H1 (cell line): ENCODE data around the gene SLC30A10. TPM values are rescaled to one million over a fixed set of nuclear protein-coding genes. Genes with fewer than 3 reads are reported as not detected.
"Not testable (repeated sequence)": the region's sequence is repeated elsewhere in the genome, so short reads cannot be mapped to it uniquely, and the experiment has no call there.

Experiments
- CTCF ChIA-PET: fragments of 300-600 bp; sonication (Branson Sonifier 250); formaldehyde crosslinking; loops from one replicate; lab custom pipeline; 2021; ENCODE audit not compliant: partially characterized antibody; lab: Charles Lee
- POLR2A ChIA-PET: fragments of 300-600 bp; sonication (Branson Sonifier 250); formaldehyde crosslinking; loops from one replicate; lab custom pipeline; 2021; ENCODE audit warnings: inconsistent platforms; ENCODE audit not compliant: partially characterized antibody; lab: Charles Lee
- DNase-seq, 2 experiments: peaks; one replicate each; pipeline versions ENCODE4 v3.0.0 to v3.0.0-alpha.2; 2010 to 2022; ENCODE audit warnings: low spot score in 2 of 2, low read depth in 1 of 2, mixed read lengths in 1 of 2
- FAIRE-seq: peaks from 2 replicates; lab custom pipeline; 2011; peaks lifted over from hg19 to GRCh38; lab: Jason Lieb, UNC
- H2AFZ ChIP-seq: 2 replicates; pipeline ENCODE4 v1.8.1; 2012; ENCODE audit warnings: low read length, inconsistent platforms
- H2AK5ac ChIP-seq: 2 replicates; pipeline ENCODE4 v1.6.1; 2013; ENCODE audit warnings: low read depth, low read length
- H2BK120ac ChIP-seq: replicated peaks from 2 replicates; pipeline ENCODE3; 2013; ENCODE audit warnings: low read depth, low read length, inconsistent platforms
- H2BK12ac ChIP-seq: 2 replicates; pipeline ENCODE4 v1.6.1; 2013; ENCODE audit warnings: low read depth, low read length
- H2BK15ac ChIP-seq: 2 replicates; pipeline ENCODE4 v1.6.1; 2013; ENCODE audit warnings: low read length
- H2BK20ac ChIP-seq: 2 replicates; pipeline ENCODE4 v1.6.1; 2013; ENCODE audit warnings: low read length
- H2BK5ac ChIP-seq: 2 replicates; pipeline ENCODE4 v1.6.1; 2013; ENCODE audit warnings: low read depth, low read length
- H3K14ac ChIP-seq: 2 replicates; pipeline ENCODE4 v1.6.1; 2013; ENCODE audit warnings: inconsistent platforms; ENCODE audit not compliant: insufficient read length
- H3K18ac ChIP-seq: 2 replicates; pipeline ENCODE4 v1.6.1; 2013; ENCODE audit warnings: low read length; ENCODE audit errors: extremely low read depth
- H3K23ac ChIP-seq: 2 replicates; pipeline ENCODE4 v1.6.1; 2013; ENCODE audit warnings: inconsistent platforms; ENCODE audit not compliant: insufficient read length
- H3K23me2 ChIP-seq: 2 replicates; pipeline ENCODE4 v1.6.1; 2013; ENCODE audit warnings: low read depth, low read length
- H3K27ac ChIP-seq: 2 replicates; pipeline ENCODE4 v1.6.1; 2011; ENCODE audit warnings: low read depth, low read length, inconsistent platforms
- H3K27me3 ChIP-seq, 4 experiments: replicated peaks in 1 of 4; 1 replicate in 1 of 4; 2 replicates in 3 of 4; pipeline versions ENCODE4 v1.6.1 to v1.8.1; 2011 to 2013; ENCODE audit warnings: low read length in 3 of 4, mild to moderate bottlenecking in 3 of 4, inconsistent platforms in 2 of 4, mixed read lengths in 2 of 4, moderate library complexity in 1 of 4; ENCODE audit not compliant: control insufficient read depth in 3 of 4, insufficient read depth in 3 of 4; ENCODE audit errors: extremely low read depth in 1 of 4
- H3K36me3 ChIP-seq, 4 experiments: 2 replicates each; pipeline versions ENCODE4 v1.6.1 to v1.8.1; 2011 to 2013; ENCODE audit warnings: mild to moderate bottlenecking in 4 of 4, low read length in 3 of 4, moderate library complexity in 2 of 4, control low read depth in 1 of 4, inconsistent platforms in 1 of 4; ENCODE audit not compliant: insufficient read depth in 4 of 4, control insufficient read depth in 2 of 4
- H3K4ac ChIP-seq: replicated peaks from 2 replicates; pipeline ENCODE3; 2013; ENCODE audit warnings: low read length, low read depth, mixed read lengths, inconsistent platforms; ENCODE audit not compliant: insufficient read length
- H3K4me1 ChIP-seq, 4 experiments: replicated peaks in 1 of 4; 1 replicate in 1 of 4; 2 replicates in 3 of 4; pipeline versions ENCODE4 v1.6.1 to v1.8.1; 2011 to 2013; ENCODE audit warnings: low read length in 3 of 4, inconsistent platforms in 2 of 4, mixed read lengths in 1 of 4; ENCODE audit not compliant: insufficient read depth in 4 of 4, control insufficient read depth in 3 of 4
- H3K4me2 ChIP-seq, 2 experiments: 2 replicates each; pipeline versions ENCODE4 v1.6.1 to v1.8.1; 2011 to 2013; ENCODE audit warnings: low read depth in 2 of 2, low read length in 2 of 2, control low read depth in 1 of 2, inconsistent platforms in 1 of 2, mild to moderate bottlenecking in 1 of 2; ENCODE audit not compliant: insufficient read depth in 1 of 2
- H3K4me3 ChIP-seq, 4 experiments: fragments of 200-600, 300-600 bp in 1 of 4; sonication (generic), shearing (Covaris generic), sonication (Bioruptor Twin) in 1 of 4; 2 replicates each; pipeline versions ENCODE4 v1.5.1 to v1.8.1; 2011 to 2016; ENCODE audit warnings: low read length in 4 of 4, low read depth in 3 of 4, control low read depth in 2 of 4, inconsistent platforms in 2 of 4, mild to moderate bottlenecking in 2 of 4, mixed read lengths in 1 of 4, moderate library complexity in 1 of 4; ENCODE audit not compliant: insufficient read depth in 2 of 4; ENCODE audit errors: extremely low read depth in 1 of 4
- H3K56ac ChIP-seq: replicated peaks from 2 replicates; pipeline ENCODE3; 2013; ENCODE audit warnings: low read depth, mild to moderate bottlenecking, mixed read lengths, low read length, inconsistent platforms; ENCODE audit not compliant: insufficient read length
- H3K79me1 ChIP-seq: 2 replicates; pipeline ENCODE4 v1.6.1; 2013; ENCODE audit warnings: low read depth, low read length, control low read depth
- H3K79me2 ChIP-seq, 2 experiments: 2 replicates each; pipeline versions ENCODE4 v1.6.1 to v1.8.1; 2012 to 2013; ENCODE audit warnings: low read length in 2 of 2, mild to moderate bottlenecking in 2 of 2, inconsistent platforms in 1 of 2; ENCODE audit not compliant: insufficient read depth in 2 of 2, control insufficient read depth in 1 of 2
- H3K9ac ChIP-seq, 4 experiments: replicated peaks in 1 of 4; 1 replicate in 1 of 4; 2 replicates in 3 of 4; pipeline versions ENCODE4 v1.6.1 to v1.8.1; 2011 to 2013; ENCODE audit warnings: low read depth in 3 of 4, low read length in 3 of 4, control low read depth in 2 of 4, mild to moderate bottlenecking in 2 of 4, moderate library complexity in 2 of 4, inconsistent platforms in 1 of 4; ENCODE audit errors: extremely low read depth in 1 of 4
- H3K9me3 ChIP-seq, 2 experiments: 2 replicates each; pipeline versions ENCODE4 v1.6.1 to v1.8.1; 2012 to 2013; ENCODE audit warnings: mild to moderate bottlenecking in 2 of 2, moderate library complexity in 2 of 2, control low read depth in 1 of 2, inconsistent platforms in 1 of 2, low read depth in 1 of 2, low read length in 1 of 2, mixed read lengths in 1 of 2; ENCODE audit not compliant: insufficient read depth in 2 of 2
- H4K20me1 ChIP-seq, 2 experiments: replicated peaks in 1 of 2; 2 replicates each; pipeline versions ENCODE3 to v1.8.1; 2011 to 2013; ENCODE audit warnings: inconsistent platforms in 2 of 2, low read length in 2 of 2, mild to moderate bottlenecking in 1 of 2; ENCODE audit not compliant: insufficient read depth in 2 of 2, control insufficient read depth in 1 of 2
- H4K5ac ChIP-seq: 2 replicates; pipeline ENCODE4 v1.6.1; 2013; ENCODE audit warnings: low read length, low read depth, mixed read lengths, inconsistent platforms; ENCODE audit not compliant: insufficient read length
- H4K8ac ChIP-seq: 2 replicates; pipeline ENCODE4 v1.8.0; 2013; ENCODE audit warnings: mild to moderate bottlenecking, moderate library complexity, low read length, inconsistent platforms; ENCODE audit not compliant: insufficient read depth; ENCODE audit errors: extremely low read depth
- H4K91ac ChIP-seq: replicated peaks from 2 replicates; pipeline ENCODE3; 2013; ENCODE audit warnings: low read length, mixed read lengths, inconsistent platforms; ENCODE audit not compliant: insufficient read length
- WGBS, 2 experiments: shearing (Covaris generic) in 1 of 2; methylation state at CpG; one replicate each; pipeline versions ENCODE4 v1.1.6 to v1.1.7; 2013 to 2015; ENCODE audit warnings: low lambda C conversion rate in 2 of 2, mixed read lengths in 2 of 2, inconsistent platforms in 1 of 2, low coverage in 1 of 2, missing lambda C conversion rate in 1 of 2; ENCODE audit not compliant: insufficient replicate concordance in 2 of 2, insufficient coverage in 1 of 2, insufficient read length in 1 of 2; ENCODE audit errors: extremely low coverage in 1 of 2, missing lambda C conversion rate in 1 of 2; 5-methylcytosine and 5-hydroxymethylcytosine counted together
- polyA plus RNA-seq, 7 experiments: library from polyadenylated mRNA; depleted of rRNA in 3 of 7; stranded (reverse) in 5 of 7; unstranded in 2 of 7; fragments of >200 nt in 5 of 7; fragments of 200-250 nt in 2 of 7; gene quantifications; 1 replicate in 5 of 7; 2 replicates in 1 of 7; 4 replicates in 1 of 7; pipeline versions ENCODE4 v1.2.1 to v1.2.3, GENCODE V29; 2011 to 2013; ENCODE audit warnings: missing spikeins in 2 of 7, mixed read lengths in 2 of 7
- total RNA-seq: library from RNA; stranded (reverse); fragmentation: NEBNext Ultra II Directional; extraction: Animal tissue kit (Norgen Biotek cat#: 25700); gene quantifications from 2 replicates; pipeline ENCODE4 v1.2.1, GENCODE V29; 2021

The SLC30A10 gene
- total and polyA plus RNA-seq, 2 of the 8 experiments (the other 6 are each of a cell fraction or from before 2014, with no cell fraction given): 0.23 to 0.61 TPM

- H4K91ac ChIP-seq, H2BK5ac ChIP-seq, H3K36me3 ChIP-seq, H3K9me3 ChIP-seq, CTCF ChIA-PET, H2BK120ac ChIP-seq, H3K23ac ChIP-seq, H2BK15ac ChIP-seq, H3K4me3 ChIP-seq, POLR2A ChIA-PET, H3K27ac ChIP-seq, H3K79me1 ChIP-seq, H3K23me2 ChIP-seq, H4K5ac ChIP-seq, H2BK20ac ChIP-seq, FAIRE-seq, H3K4me2 ChIP-seq, H3K4me1 ChIP-seq, H2BK12ac ChIP-seq, H3K79me2 ChIP-seq, H3K56ac ChIP-seq, H4K8ac ChIP-seq, H2AFZ ChIP-seq, H3K9ac ChIP-seq, DNase-seq, H3K27me3 ChIP-seq, H3K18ac ChIP-seq, H4K20me1 ChIP-seq, H3K4ac ChIP-seq, H3K14ac ChIP-seq, H2AK5ac ChIP-seq: not testable (repeated sequence)
- 79% methylated on average over 1 of the region's 1 CpG; no CpG with 5 or more reads in 1 of the 2 experiments for WGBS, 2 experiments
These were observed 55.8 kb downstream of the SLC30A10 start for GRCh38 chr1:219872538-219872937.
